HG03139 (cell line): ENCODE results near the gene VWA3B.
"Not testable (repeated sequence)": the region's sequence is repeated elsewhere in the genome, so short reads cannot be mapped to it uniquely, and the experiment has no call there.

Experiments
- ATAC-seq: cut with Tn5 transposase; IDR thresholded peaks from one replicate; pipeline ENCODE4 v1.9.1; 2021; ENCODE audit not compliant: unreplicated experiment

Gene VWA3B

GRCh38 chr2:98128556-98129109, 41.7 kb downstream of the VWA3B start:
- ATAC-seq = no peak

GRCh38 chr2:98130073-98130472, 43.1 kb downstream of the VWA3B start:
- ATAC-seq = not testable (repeated sequence)

GRCh38 chr2:98134172-98135005, 47.4 kb downstream of the VWA3B start:
- ATAC-seq = peak; percentile 67

GRCh38 chr2:98137196-98137595, 50.2 kb downstream of the VWA3B start:
- no peak for ATAC-seq

- not testable (repeated sequence) for ATAC-seq
These were observed 52.0 kb downstream of the VWA3B start for GRCh38 chr2:98138978-98139377.

GRCh38 chr2:98140210-98140609, 53.2 kb downstream of the VWA3B start:
- no peak for ATAC-seq

- no peak for ATAC-seq
These were observed 55.3 kb downstream of the VWA3B start for GRCh38 chr2:98142106-98142791.

- ATAC-seq = no peak
These were observed 58.1 kb downstream of the VWA3B start for GRCh38 chr2:98145070-98145469.

- not testable (repeated sequence) for ATAC-seq
These were observed 60.9 kb downstream of the VWA3B start for GRCh38 chr2:98147900-98148299.

- no peak for ATAC-seq
These were observed 61.8 kb downstream of the VWA3B start for GRCh38 chr2:98148595-98149332.

GRCh38 chr2:98149333-98149697, 62.3 kb downstream of the VWA3B start:
- no peak for ATAC-seq

- ATAC-seq = no peak
These were observed 66.5 kb downstream of the VWA3B start for GRCh38 chr2:98153481-98153880.

- no peak for ATAC-seq
These were observed 68.3 kb downstream of the VWA3B start for GRCh38 chr2:98155291-98155690.

GRCh38 chr2:98155716-98156115, 68.7 kb downstream of the VWA3B start:
- ATAC-seq = no peak

- ATAC-seq = no peak
These were observed 69.3 kb downstream of the VWA3B start for GRCh38 chr2:98156304-98156703.

GRCh38 chr2:98157557-98157956, 70.6 kb downstream of the VWA3B start:
- ATAC-seq = no peak

GRCh38 chr2:98158305-98158704, 71.3 kb downstream of the VWA3B start:
- no peak for ATAC-seq

GRCh38 chr2:98160554-98160953, 73.6 kb downstream of the VWA3B start:
- ATAC-seq = no peak

GRCh38 chr2:98161186-98161585, 74.2 kb downstream of the VWA3B start:
- no peak for ATAC-seq

- no peak for ATAC-seq
These were observed 77.3 kb downstream of the VWA3B start for GRCh38 chr2:98164256-98164655.

GRCh38 chr2:98165516-98166071, 78.6 kb downstream of the VWA3B start:
- ATAC-seq = no peak
